IMR-90 (cell line): ENCODE data around the gene PDE4B.

Experiments used
- FOS ChIP-seq: fragments of 150-350 bp; IDR thresholded peaks from 2 replicates; pipeline ENCODE4 v1.6.1; 2016; ENCODE audit warnings: low read depth, low read length
- MAZ ChIP-seq: IDR thresholded peaks from 2 replicates; pipeline ENCODE4 v1.6.1; 2012; ENCODE audit warnings: low read depth, mild to moderate bottlenecking, low read length, improper control_type of control experiment, moderate library complexity, borderline replicate concordance
- MXI1 ChIP-seq: IDR thresholded peaks from 2 replicates; pipeline ENCODE4 v1.6.1; 2012; ENCODE audit warnings: low read depth, mild to moderate bottlenecking, low read length, moderate library complexity, borderline replicate concordance
- RFX5 ChIP-seq: IDR thresholded peaks from 2 replicates; pipeline ENCODE4 v1.8.0; 2012; ENCODE audit warnings: low read depth, mild to moderate bottlenecking, low read length, moderate library complexity
- TF ChIP-seq, protein P1 (sequence below): conservative IDR thresholded peaks from 2 replicates; pipeline ENCODE4 v1.5.1; 2012; ENCODE audit warnings: mild to moderate bottlenecking, low read depth, low read length, improper control_type of control experiment

DNA sequence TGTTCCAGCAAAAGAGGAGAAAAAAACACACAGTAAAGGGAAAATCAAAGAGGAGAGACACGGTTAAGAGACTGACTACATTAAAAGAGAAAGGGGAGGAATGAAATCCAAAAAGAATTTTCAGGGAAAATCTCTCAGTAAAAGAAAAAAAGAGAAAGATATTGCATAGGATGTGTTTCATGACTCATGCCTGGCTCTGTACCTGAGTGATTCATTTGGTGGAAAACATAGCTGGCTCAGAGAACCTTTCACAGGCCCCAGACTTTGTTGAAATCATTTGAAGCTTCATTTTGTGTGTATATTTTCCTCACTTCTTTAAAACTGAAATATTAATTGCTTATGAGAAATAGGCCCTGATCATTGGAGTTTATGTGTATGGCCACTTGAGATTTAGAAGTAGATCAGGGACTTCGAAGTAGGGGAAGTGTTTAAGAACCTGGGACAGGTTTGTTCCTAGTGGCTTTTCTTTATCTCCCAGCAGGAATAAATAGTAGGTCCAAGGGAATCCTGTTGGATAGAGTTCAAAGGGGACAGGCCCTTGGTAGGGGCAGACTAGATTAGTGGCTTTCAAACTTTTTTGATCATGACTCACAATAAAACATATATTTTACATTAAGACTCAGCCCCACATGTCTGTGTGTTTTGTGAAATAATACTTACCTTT is 502.1 kb downstream of the PDE4B start:
- TF ChIP-seq, protein P1, sequence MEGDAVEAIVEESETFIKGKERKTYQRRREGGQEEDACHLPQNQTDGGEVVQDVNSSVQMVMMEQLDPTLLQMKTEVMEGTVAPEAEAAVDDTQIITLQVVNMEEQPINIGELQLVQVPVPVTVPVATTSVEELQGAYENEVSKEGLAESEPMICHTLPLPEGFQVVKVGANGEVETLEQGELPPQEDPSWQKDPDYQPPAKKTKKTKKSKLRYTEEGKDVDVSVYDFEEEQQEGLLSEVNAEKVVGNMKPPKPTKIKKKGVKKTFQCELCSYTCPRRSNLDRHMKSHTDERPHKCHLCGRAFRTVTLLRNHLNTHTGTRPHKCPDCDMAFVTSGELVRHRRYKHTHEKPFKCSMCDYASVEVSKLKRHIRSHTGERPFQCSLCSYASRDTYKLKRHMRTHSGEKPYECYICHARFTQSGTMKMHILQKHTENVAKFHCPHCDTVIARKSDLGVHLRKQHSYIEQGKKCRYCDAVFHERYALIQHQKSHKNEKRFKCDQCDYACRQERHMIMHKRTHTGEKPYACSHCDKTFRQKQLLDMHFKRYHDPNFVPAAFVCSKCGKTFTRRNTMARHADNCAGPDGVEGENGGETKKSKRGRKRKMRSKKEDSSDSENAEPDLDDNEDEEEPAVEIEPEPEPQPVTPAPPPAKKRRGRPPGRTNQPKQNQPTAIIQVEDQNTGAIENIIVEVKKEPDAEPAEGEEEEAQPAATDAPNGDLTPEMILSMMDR: no peak
- TF ChIP-seq MXI1 (no peak), RFX5 (no peak), FOS (peak; percentile 76; the same call in 1 of the 2 replicates), MAZ (no peak)
